A549 (cell line): ENCODE results near the gene CPPED1. TPM values are rescaled to one million over a fixed set of nuclear protein-coding genes. Genes with fewer than 3 reads are reported as not detected.

Experiments
- ATAC-seq, 2 experiments: fragments of 200-7000 bp in 1 of 2; fragments of >200 bp in 1 of 2; cut with Nextera tagmentation in 1 of 2; cut with Tn5 transposase in 1 of 2; 3 replicates each; pipeline versions ENCODE4 v1.8.0 to v1.9.1; 2018 to 2020; ENCODE audit warnings: mild to moderate bottlenecking in 1 of 2, moderate library complexity in 1 of 2
- CTCF ChIA-PET: fragments of 300-600 bp; sonication (Branson Sonifier 250); formaldehyde crosslinking; extraction: SDS; loops from one replicate; lab custom pipeline; 2021; ENCODE audit warnings: antibody characterized with exemption, inconsistent platforms; lab: Yijun Ruan, JAX
- POLR2A ChIA-PET: fragments of 350-600 bp; formaldehyde crosslinking; extraction: SDS; loops from one replicate; lab custom pipeline; 2021; ENCODE audit warnings: antibody characterized with exemption, inconsistent platforms; lab: Yijun Ruan, JAX
- DNase-seq, 2 experiments: peaks; one replicate each; pipeline versions ENCODE4 v3.0.0 to v3.0.0-alpha.2; 2011 to 2016; ENCODE audit warnings: low read depth in 1 of 2, low spot score in 1 of 2
- FAIRE-seq: peaks from 2 replicates; lab custom pipeline; 2011; peaks lifted over from hg19 to GRCh38; lab: Jason Lieb, UNC
- H3K27ac ChIP-seq, 2 experiments: fragments of >200 bp; sonication (Bioruptor Twin); formaldehyde crosslinking; 3 replicates each; pipeline ENCODE4 v1.5.1; 2016 to 2017
- H3K4me1 ChIP-seq: fragments of >200 bp; sonication (Bioruptor Twin); formaldehyde crosslinking; 3 replicates; pipeline ENCODE4 v1.6.1; 2016
- H3K4me2 ChIP-seq: fragments of >200 bp; sonication (Bioruptor Twin); formaldehyde crosslinking; 3 replicates; pipeline ENCODE4 v1.6.1; 2016
- H3K4me3 ChIP-seq: fragments of >200 bp; sonication (Bioruptor Twin); formaldehyde crosslinking; 3 replicates; pipeline ENCODE4 v1.5.1; 2016
- H3K9me3 ChIP-seq: fragments of >200 bp; sonication (Bioruptor Twin); formaldehyde crosslinking; 3 replicates; pipeline ENCODE4 v1.6.1; 2016
- CBX8 ChIP-seq: fragments of 200-600 bp; sonication (generic); IDR thresholded peaks from 2 replicates; pipeline ENCODE4 v1.6.1; 2016
- CHD4 ChIP-seq: fragments of 200-600 bp; sonication (generic); IDR thresholded peaks from 2 replicates; pipeline ENCODE4 v1.6.1; 2016; ENCODE audit warnings: antibody characterized with exemption, mild to moderate bottlenecking, borderline replicate concordance
- EHF ChIP-seq: fragments of 250-450 bp; sonication (Bioruptor Pico); IDR thresholded peaks from 2 replicates; pipeline ENCODE4 v1.5.0; 2020; ENCODE audit warnings: mild to moderate bottlenecking
- EP300 ChIP-seq, 2 experiments: fragments of >200 bp; sonication (Bioruptor Twin); formaldehyde crosslinking; IDR thresholded peaks; 2 replicates in 1 of 2; 3 replicates in 1 of 2; pipeline ENCODE4 v1.6.1; 2016 to 2017
- FOSB ChIP-seq: fragments of 250-450 bp; sonication (Bioruptor Pico); IDR thresholded peaks from 2 replicates; pipeline ENCODE4 v1.5.0; 2020; ENCODE audit warnings: mild to moderate bottlenecking, moderate library complexity
- FOSL2 ChIP-seq, 2 experiments: fragments of 450-650 bp in 1 of 2; fragments of >200 bp in 1 of 2; sonication (Bioruptor Twin) in 1 of 2; formaldehyde crosslinking; IDR thresholded peaks; 2 replicates each; pipeline versions ENCODE4 v1.5.0 to v1.6.1; 2016 to 2020; ENCODE audit warnings: mild to moderate bottlenecking in 1 of 2, moderate library complexity in 1 of 2
- GATA3 ChIP-seq: IDR thresholded peaks from 2 replicates; pipeline ENCODE4 v1.6.1; 2012; ENCODE audit warnings: borderline replicate concordance
- HOXB13 ChIP-seq: fragments of 250-450 bp; sonication (Bioruptor Pico); IDR thresholded peaks from 2 replicates; pipeline ENCODE4 v1.5.0; 2020; ENCODE audit warnings: low read depth, mild to moderate bottlenecking, moderate library complexity
- JUN ChIP-seq, 2 experiments: fragments of >200 bp; sonication (Bioruptor Twin); formaldehyde crosslinking; IDR thresholded peaks; 2 replicates in 1 of 2; 3 replicates in 1 of 2; pipeline ENCODE4 v1.6.1; 2016 to 2017
- JUNB ChIP-seq: fragments of >200 bp; sonication (Bioruptor Twin); formaldehyde crosslinking; IDR thresholded peaks from 2 replicates; pipeline ENCODE4 v1.6.1; 2016
- KDM5A ChIP-seq: fragments of 200-600 bp; sonication (generic); IDR thresholded peaks from 2 replicates; pipeline ENCODE4 v1.6.1; 2016; ENCODE audit warnings: antibody characterized with exemption, mild to moderate bottlenecking
- MAFK ChIP-seq: fragments of 450-650 bp; IDR thresholded peaks from 2 replicates; pipeline ENCODE4 v1.6.1; 2014; ENCODE audit not compliant: partially characterized antibody
- RAD21 ChIP-seq, 2 experiments: fragments of >200 bp in 1 of 2; sonication (Bioruptor Twin) in 1 of 2; formaldehyde crosslinking in 1 of 2; IDR thresholded peaks in 1 of 2; conservative IDR thresholded peaks in 1 of 2; 2 replicates in 1 of 2; 3 replicates in 1 of 2; pipeline ENCODE4 v1.6.1; 2012 to 2018; ENCODE audit warnings: inconsistent platforms in 1 of 2
- RARB ChIP-seq: fragments of 250-450 bp; sonication (Bioruptor Pico); IDR thresholded peaks from 2 replicates; pipeline ENCODE4 v1.8.0; 2021; ENCODE audit warnings: mild to moderate bottlenecking, moderate library complexity
- RNF2 ChIP-seq: fragments of 200-600 bp; sonication (generic); IDR thresholded peaks from 2 replicates; pipeline ENCODE4 v1.6.1; 2016; ENCODE audit warnings: low read depth, mild to moderate bottlenecking, antibody characterized with exemption, moderate library complexity, borderline replicate concordance
- ZC3H11A ChIP-seq: fragments of 450-650 bp; IDR thresholded peaks from 2 replicates; pipeline ENCODE4 v1.6.1; 2014; ENCODE audit warnings: antibody characterized with exemption, mild to moderate bottlenecking
- ZNF302 ChIP-seq: fragments of 250-450 bp; sonication (Bioruptor Pico); IDR thresholded peaks from 2 replicates; pipeline ENCODE4 v1.9.0; 2021; ENCODE audit warnings: inconsistent platforms, mild to moderate bottlenecking, moderate library complexity
- WGBS: methylation state at CpG from one replicate; pipeline ENCODE4 v1.1.6; 2017; ENCODE audit errors: missing lambda C conversion rate; 5-methylcytosine and 5-hydroxymethylcytosine counted together
- polyA plus RNA-seq, 4 experiments: library from polyadenylated mRNA; depleted of rRNA in 3 of 4; stranded (reverse); fragments of >200 nt; fragmentation: RNase III in 1 of 4; extraction: RNeasy Plus Mini Kit Qiagen cat#74134 plus additional on column Dnase treatment in 1 of 4; gene quantifications; 2 replicates in 3 of 4; 3 replicates in 1 of 4; pipeline ENCODE4 v1.2.3, GENCODE V29; 2011 to 2017
- TF ChIP-seq, protein P1 (sequence below): fragments of 200-600 bp; sonication (generic); IDR thresholded peaks from 2 replicates; pipeline ENCODE4 v1.6.1; 2016; ENCODE audit warnings: antibody characterized with exemption, mild to moderate bottlenecking, moderate library complexity
- TF ChIP-seq, protein P2 (sequence below): IDR thresholded peaks from 2 replicates; pipeline ENCODE4 v1.6.1; 2012
- TF ChIP-seq, protein P3 (sequence below): fragments of 150-350 bp; IDR thresholded peaks from 2 replicates; pipeline ENCODE4 v1.6.1; 2014; ENCODE audit warnings: low read depth, mild to moderate bottlenecking, low read length

CPPED1 gene
- polyA plus RNA-seq, 2 of the 4 experiments (the other 2 are of a cell fraction) = 16.1 to 30.5 TPM

DNA sequence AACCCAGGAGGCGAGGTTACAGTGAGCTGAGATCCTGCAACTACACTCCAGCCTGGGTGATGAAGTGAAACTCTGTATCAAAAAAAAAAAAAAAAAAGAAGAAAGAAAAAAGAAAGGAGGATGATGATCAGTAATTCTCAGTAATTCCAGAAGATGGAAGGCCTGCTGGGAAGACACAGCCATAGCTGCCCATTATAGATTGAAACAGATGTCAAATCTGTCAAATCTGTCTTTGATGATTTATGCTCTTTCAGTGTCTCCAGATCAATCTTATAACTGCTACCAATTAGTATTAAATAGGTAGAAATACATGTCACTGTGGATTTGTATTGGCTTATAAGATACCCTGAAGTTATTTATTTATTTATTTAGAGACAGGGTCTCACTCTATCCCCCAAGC is 42.9 kb upstream of the CPPED1 start (continued):
- no peak for TF ChIP-seq CHD4

DNA sequence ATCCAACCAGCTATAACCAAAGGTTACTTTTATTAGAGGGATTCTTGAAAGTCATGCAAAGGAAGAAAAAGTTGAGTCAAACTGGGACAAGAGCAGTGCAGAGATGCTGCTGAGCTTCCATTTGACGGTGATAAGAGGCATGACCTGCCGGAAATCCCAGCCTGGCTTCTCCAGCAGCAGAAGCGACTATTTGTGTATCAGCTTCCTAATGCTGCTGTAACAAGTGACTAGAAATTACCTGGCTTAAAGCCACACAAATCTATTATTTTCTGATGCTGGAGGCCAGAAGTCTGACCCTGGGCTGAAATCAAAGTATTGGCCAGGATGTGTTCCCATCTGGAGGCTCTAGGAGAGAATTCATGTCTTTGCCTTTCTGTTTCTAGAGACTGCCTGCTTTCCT is 41.6 kb upstream of the CPPED1 start:
- Histone ChIP-seq H3K4me3 (no peak overlapping the region), H3K27ac (no peak overlapping the region), H3K4me2 (no peak overlapping the region), H3K4me1 (no peaks in the 10 kb centered on the region), H3K9me3 (no peaks in the 10 kb centered on the region)
- ATAC-seq = no peak
- ChIA-PET CTCF (interaction anchor here (0.6 kb wide), 1 partner anchor 29 kb away, joined by 3 read pairs; no protein-coding TSS in a partner anchor), POLR2A (no interaction called here)
- no peak for FAIRE-seq
- 80% methylated on average over 3 of the region's 3 CpGs for WGBS
- DNase-seq = no peak
- no peak for TF ChIP-seq JUN (IDR thresholded peaks at IDR 0.05)
- TF ChIP-seq CBX8 = no peak
- TF ChIP-seq HOXB13 = no peak
- TF ChIP-seq RNF2 = no peak
- TF ChIP-seq JUNB = no peak
- TF ChIP-seq CHD4 = no peak
- TF ChIP-seq MAFK = no peak
- no peak for TF ChIP-seq ZNF302 (CRISPR knock-in tag)
- no peak for TF ChIP-seq KDM5A
- TF ChIP-seq FOSL2 (IDR thresholded peaks at IDR 0.05) = no peak
- TF ChIP-seq FOSL2 (CRISPR knock-in tag; IDR thresholded peaks at IDR 0.05) = no peak
- TF ChIP-seq EP300 (IDR thresholded peaks at IDR 0.05) = no peak
- TF ChIP-seq GATA3 = no peak
- TF ChIP-seq, protein P1, sequence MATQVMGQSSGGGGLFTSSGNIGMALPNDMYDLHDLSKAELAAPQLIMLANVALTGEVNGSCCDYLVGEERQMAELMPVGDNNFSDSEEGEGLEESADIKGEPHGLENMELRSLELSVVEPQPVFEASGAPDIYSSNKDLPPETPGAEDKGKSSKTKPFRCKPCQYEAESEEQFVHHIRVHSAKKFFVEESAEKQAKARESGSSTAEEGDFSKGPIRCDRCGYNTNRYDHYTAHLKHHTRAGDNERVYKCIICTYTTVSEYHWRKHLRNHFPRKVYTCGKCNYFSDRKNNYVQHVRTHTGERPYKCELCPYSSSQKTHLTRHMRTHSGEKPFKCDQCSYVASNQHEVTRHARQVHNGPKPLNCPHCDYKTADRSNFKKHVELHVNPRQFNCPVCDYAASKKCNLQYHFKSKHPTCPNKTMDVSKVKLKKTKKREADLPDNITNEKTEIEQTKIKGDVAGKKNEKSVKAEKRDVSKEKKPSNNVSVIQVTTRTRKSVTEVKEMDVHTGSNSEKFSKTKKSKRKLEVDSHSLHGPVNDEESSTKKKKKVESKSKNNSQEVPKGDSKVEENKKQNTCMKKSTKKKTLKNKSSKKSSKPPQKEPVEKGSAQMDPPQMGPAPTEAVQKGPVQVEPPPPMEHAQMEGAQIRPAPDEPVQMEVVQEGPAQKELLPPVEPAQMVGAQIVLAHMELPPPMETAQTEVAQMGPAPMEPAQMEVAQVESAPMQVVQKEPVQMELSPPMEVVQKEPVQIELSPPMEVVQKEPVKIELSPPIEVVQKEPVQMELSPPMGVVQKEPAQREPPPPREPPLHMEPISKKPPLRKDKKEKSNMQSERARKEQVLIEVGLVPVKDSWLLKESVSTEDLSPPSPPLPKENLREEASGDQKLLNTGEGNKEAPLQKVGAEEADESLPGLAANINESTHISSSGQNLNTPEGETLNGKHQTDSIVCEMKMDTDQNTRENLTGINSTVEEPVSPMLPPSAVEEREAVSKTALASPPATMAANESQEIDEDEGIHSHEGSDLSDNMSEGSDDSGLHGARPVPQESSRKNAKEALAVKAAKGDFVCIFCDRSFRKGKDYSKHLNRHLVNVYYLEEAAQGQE = no peak
- no peak for TF ChIP-seq ZC3H11A
- TF ChIP-seq FOSB = no peak
- no peak for TF ChIP-seq RARB (CRISPR knock-in tag)
- TF ChIP-seq RAD21 (conservative IDR thresholded peaks at IDR 0.05 in 1 of 2, IDR thresholded peaks at IDR 0.05 in 1 of 2) = no peak
- TF ChIP-seq, protein P2, sequence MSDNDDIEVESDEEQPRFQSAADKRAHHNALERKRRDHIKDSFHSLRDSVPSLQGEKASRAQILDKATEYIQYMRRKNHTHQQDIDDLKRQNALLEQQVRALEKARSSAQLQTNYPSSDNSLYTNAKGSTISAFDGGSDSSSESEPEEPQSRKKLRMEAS = no peak

DNA sequence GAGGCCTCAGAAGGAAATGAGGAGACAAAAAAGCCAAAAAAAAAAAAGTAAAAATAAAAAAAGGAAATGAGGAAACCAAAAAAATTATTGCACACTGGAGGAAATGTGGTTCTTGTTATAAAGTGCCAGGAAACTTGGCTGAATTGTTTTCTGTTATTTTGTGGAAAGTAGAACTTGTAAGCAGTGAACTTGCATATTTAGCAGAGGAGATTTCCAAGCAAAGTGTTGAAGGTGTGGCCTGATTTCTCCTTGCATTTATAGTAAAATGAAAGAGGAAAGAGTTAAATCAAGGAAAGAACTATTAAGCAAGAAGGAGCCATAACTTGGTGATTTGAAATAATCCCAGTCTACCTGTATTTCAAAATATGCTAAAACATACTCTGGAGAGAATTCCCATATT is 34.1 kb upstream of the CPPED1 start:
- DNase-seq = no peak

More for the DNA sequence above, 34.1 kb upstream of the CPPED1 start:
- ATAC-seq (no peak), FAIRE-seq (no peak)
- peaks cover 8% of the 10 kb centered on the region for H3K4me1 ChIP-seq
- no peak for TF ChIP-seq JUN (IDR thresholded peaks at IDR 0.05)
- no peak for TF ChIP-seq RARB (CRISPR knock-in tag)
- no peak for TF ChIP-seq EHF (CRISPR knock-in tag)
- no peak for TF ChIP-seq HOXB13
- TF ChIP-seq, protein P3, sequence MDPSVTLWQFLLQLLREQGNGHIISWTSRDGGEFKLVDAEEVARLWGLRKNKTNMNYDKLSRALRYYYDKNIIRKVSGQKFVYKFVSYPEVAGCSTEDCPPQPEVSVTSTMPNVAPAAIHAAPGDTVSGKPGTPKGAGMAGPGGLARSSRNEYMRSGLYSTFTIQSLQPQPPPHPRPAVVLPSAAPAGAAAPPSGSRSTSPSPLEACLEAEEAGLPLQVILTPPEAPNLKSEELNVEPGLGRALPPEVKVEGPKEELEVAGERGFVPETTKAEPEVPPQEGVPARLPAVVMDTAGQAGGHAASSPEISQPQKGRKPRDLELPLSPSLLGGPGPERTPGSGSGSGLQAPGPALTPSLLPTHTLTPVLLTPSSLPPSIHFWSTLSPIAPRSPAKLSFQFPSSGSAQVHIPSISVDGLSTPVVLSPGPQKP = no peak
- H3K4me2 ChIP-seq = no peak overlapping the region
- H3K27ac ChIP-seq = no peak overlapping the region
- no peak overlapping the region for H3K4me3 ChIP-seq
- POLR2A ChIA-PET = no interaction called here
- CTCF ChIA-PET = no interaction called here
- H3K9me3 ChIP-seq = no peaks in the 10 kb centered on the region
